Tibial nerve (tissue), 3 donors: ENCODE results near the gene KAT2B.

Experiments
- CTCF ChIP-seq, 5 experiments: fragments of 200-600 bp in 3 of 5; fragments of 450-650 bp in 2 of 5; sonication (generic) in 3 of 5; IDR thresholded peaks; one replicate each; pipeline ENCODE4 v1.5.1; 2016 to 2019; ENCODE audit warnings: antibody characterized with exemption in 5 of 5, mild to moderate bottlenecking in 3 of 5, moderate library complexity in 2 of 5
- POLR2A ChIP-seq, 2 donors: fragments of 450-650 bp; IDR thresholded peaks; one replicate each; pipeline ENCODE4 v1.6.1; 2017; ENCODE audit warnings: antibody characterized with exemption in 2 of 2, mild to moderate bottlenecking in 2 of 2, moderate library complexity in 2 of 2

GRCh38 chr3:20154928-20155327 lies 114.7 kb downstream of the KAT2B start:
- TF ChIP-seq CTCF (IDR thresholded peaks at IDR 0.05) (no peak), POLR2A (IDR thresholded peaks at IDR 0.05) (no peak)
